ENCODE data around the gene PCGF3.

- no peak for TF ChIP-seq ZNF121 (tag by site-specific recombination; IDR thresholded peaks at IDR 0.05)
- no peak for TF ChIP-seq ZBTB26 (tag by site-specific recombination; optimal IDR thresholded peaks at IDR 0.05)
- no peak for TF ChIP-seq ZNF311 (tag by site-specific recombination; IDR thresholded peaks at IDR 0.05; ENCODE audit: borderline replicate concordance)
- TF ChIP-seq ZNF529 (tag by site-specific recombination; IDR thresholded peaks at IDR 0.05; ENCODE audit: insufficient replicate concordance) = no peak
- TF ChIP-seq PATZ1 (tag by site-specific recombination; IDR thresholded peaks at IDR 0.05) = no peak
- no peak for TF ChIP-seq ZNF146 (tag by site-specific recombination; IDR thresholded peaks at IDR 0.05)
- TF ChIP-seq ZNF184 (tag by site-specific recombination; IDR thresholded peaks at IDR 0.05) = no peak
- no peak for TF ChIP-seq CTCF (tag by site-specific recombination; IDR thresholded peaks at IDR 0.05)
These were observed 44.4 kb downstream of the PCGF3 start for GRCh38 chr4:749698-750666.
